ENCODE data around the gene RAB5B. TPM values are rescaled to one million over a fixed set of nuclear protein-coding genes. Genes with fewer than 3 reads are reported as not detected.

Gene RAB5B
- total RNA-seq, 1 experiment from 2014 or later, result 48.4 TPM

DNA sequence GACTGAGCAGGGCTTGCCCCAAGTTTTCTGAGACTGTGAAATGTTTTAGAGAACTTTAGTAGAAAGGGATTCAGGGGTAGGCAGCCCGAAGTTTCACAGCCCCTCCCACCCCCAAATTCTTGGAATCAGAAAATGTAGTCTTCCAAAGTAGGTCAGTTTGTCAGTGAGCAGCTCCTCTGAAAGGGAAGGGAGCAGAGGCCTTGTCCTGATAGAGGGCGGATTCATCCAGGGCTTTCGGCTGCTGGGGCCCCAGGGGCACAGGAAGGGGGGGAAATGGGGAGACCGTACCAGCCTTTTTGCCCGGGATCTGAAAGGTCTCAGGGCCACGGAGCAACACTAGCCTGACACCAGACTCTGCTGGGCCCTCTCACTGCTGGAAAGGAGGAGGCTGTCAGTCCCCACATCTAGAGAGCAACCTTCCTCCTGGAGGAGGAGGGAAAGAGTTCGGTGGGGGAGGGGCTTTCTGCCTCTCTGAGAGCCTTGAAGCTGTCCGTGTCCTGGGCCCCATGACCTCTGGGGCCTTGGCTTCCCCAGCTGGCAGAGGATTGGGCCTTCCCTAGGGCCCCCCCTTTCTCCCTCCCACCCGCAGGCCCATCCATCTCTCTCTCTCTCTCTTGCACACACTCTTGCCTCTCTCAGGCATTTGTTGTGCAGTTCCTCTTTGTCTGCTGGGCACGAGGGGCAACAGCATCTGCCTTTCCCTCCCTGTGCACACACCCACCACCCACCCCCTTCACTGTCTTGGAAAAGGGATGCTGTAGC is 46.7 kb downstream of the RAB5B start, which contains the start of gene IKZF4:
Gene IKZF4 (plus strand): TSS at position 621 of the 762 bp plus-strand sequence. CDS start 451 bp downstream, outside the sequence.
- H4K8ac ChIP-seq (replicated peaks; ENCODE audit: insufficient read length, low read depth, low read length), result no peak within 1 kb of the TSS
- H3K36me3 Mint-ChIP-seq (ENCODE audit: insufficient read depth in 1 of 3, low read depth in 3 of 3), result peaks cover 7 to 25% (median 16%) of the 10 kb centered on the region in 3 experiments
- H3K18ac ChIP-seq (ENCODE audit: insufficient read length, low read depth, low read length), result peak within 1 kb of the TSS; percentile 72
- H3K27ac ChIP-seq (ENCODE audit: insufficient read length, low read depth, low read length), result no peak within 1 kb of the TSS
- H2BK20ac ChIP-seq (ENCODE audit: low read depth, low read length, poor library complexity, severe bottlenecking), result no peak within 1 kb of the TSS
- peaks cover 5% of the 10 kb centered on the region for H3K23me2 ChIP-seq (ENCODE audit: insufficient read length, low read depth, low read length, poor library complexity, severe bottlenecking)
- DNase-seq, result peak; percentile 87
- H3K79me2 ChIP-seq (ENCODE audit: insufficient read depth, low read length), result no peaks in the 10 kb centered on the region
- TF ChIP-seq, protein P1, sequence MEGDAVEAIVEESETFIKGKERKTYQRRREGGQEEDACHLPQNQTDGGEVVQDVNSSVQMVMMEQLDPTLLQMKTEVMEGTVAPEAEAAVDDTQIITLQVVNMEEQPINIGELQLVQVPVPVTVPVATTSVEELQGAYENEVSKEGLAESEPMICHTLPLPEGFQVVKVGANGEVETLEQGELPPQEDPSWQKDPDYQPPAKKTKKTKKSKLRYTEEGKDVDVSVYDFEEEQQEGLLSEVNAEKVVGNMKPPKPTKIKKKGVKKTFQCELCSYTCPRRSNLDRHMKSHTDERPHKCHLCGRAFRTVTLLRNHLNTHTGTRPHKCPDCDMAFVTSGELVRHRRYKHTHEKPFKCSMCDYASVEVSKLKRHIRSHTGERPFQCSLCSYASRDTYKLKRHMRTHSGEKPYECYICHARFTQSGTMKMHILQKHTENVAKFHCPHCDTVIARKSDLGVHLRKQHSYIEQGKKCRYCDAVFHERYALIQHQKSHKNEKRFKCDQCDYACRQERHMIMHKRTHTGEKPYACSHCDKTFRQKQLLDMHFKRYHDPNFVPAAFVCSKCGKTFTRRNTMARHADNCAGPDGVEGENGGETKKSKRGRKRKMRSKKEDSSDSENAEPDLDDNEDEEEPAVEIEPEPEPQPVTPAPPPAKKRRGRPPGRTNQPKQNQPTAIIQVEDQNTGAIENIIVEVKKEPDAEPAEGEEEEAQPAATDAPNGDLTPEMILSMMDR (conservative IDR thresholded peaks at IDR 0.05), result no peak
- H2BK15ac ChIP-seq (ENCODE audit: low read depth, low read length), result no peak within 1 kb of the TSS
- peaks cover 4% of the 10 kb centered on the region; the same call in 1 of the 2 replicates for H3K4me1 ChIP-seq (ENCODE audit: insufficient read depth, low read length)
- WGBS (ENCODE audit: extremely low coverage, insufficient read length, low lambda C conversion rate), result no CpG with 5 or more reads among the region's 10 CpGs
- H2AFZ ChIP-seq (ENCODE audit: low read length), result no peak within 1 kb of the TSS
- H3K27me3 Mint-ChIP-seq (ENCODE audit: low read depth), result no peaks in the 10 kb centered on the region
- H3K79me1 ChIP-seq (ENCODE audit: insufficient read depth, low read depth, low read length, poor library complexity, severe bottlenecking), result no peaks in the 10 kb centered on the region
- no peak within 1 kb of the TSS for H3T11ph ChIP-seq (ENCODE audit: low read length)
- H2BK12ac ChIP-seq (ENCODE audit: insufficient read length, low read depth, low read length), result no peak within 1 kb of the TSS
- H3K4me2 ChIP-seq (ENCODE audit: insufficient read depth, insufficient read length, low read length), result peak within 1 kb of the TSS; percentile 54
- H4K20me1 ChIP-seq (ENCODE audit: control insufficient read depth, insufficient read depth, insufficient read length), result no peaks in the 10 kb centered on the region
- H3K9me3 ChIP-seq (ENCODE audit: control insufficient read depth, low read depth, low read length), result no peaks in the 10 kb centered on the region
- H3K27ac Mint-ChIP-seq, result peak within 1 kb of the TSS; percentile 89 to 98 (median 95)
- H3K56ac ChIP-seq (ENCODE audit: insufficient read length, low read depth, low read length), result no peak within 1 kb of the TSS
- H2BK120ac ChIP-seq (ENCODE audit: low read depth, low read length, poor library complexity, severe bottlenecking), result no peak within 1 kb of the TSS
- no peak within 1 kb of the TSS for H2AK5ac ChIP-seq (ENCODE audit: insufficient read length, low read length)
- H3K9me3 Mint-ChIP-seq, result no peaks in the 10 kb centered on the region
- H4K91ac ChIP-seq (ENCODE audit: insufficient read length, low read depth, low read length), result no peak within 1 kb of the TSS
- peak within 1 kb of the TSS; percentile 61 to 90 for H3K4me3 Mint-ChIP-seq
- no peaks in the 10 kb centered on the region for H3K27me3 ChIP-seq (ENCODE audit: insufficient read depth, low read length)
- H4K5ac ChIP-seq (ENCODE audit: insufficient read length, low read depth, low read length), result no peak within 1 kb of the TSS
- peak within 1 kb of the TSS; percentile 75 for H3K14ac ChIP-seq (ENCODE audit: insufficient read depth, low read length)
- H3K4me1 Mint-ChIP-seq, result peaks cover 27 to 29% of the 10 kb centered on the region in 2 experiments
- H3K9ac ChIP-seq (ENCODE audit: extremely low read depth, insufficient read length, low read length), result peak within 1 kb of the TSS; percentile 36
- H3K23ac ChIP-seq (ENCODE audit: insufficient read length, low read depth, low read length), result no peak within 1 kb of the TSS
- no peak within 1 kb of the TSS for H3K4ac ChIP-seq (ENCODE audit: low read depth, low read length)
- no peak within 1 kb of the TSS for H2BK5ac ChIP-seq (ENCODE audit: insufficient read length, low read length)
